HCT116 (cell line): ENCODE measurements around the gene EFL1.

Source experiments
- CEBPB ChIP-seq: IDR thresholded peaks from 2 replicates; pipeline ENCODE4 v1.6.1; 2012; ENCODE audit warnings: low read depth
- EZH2 ChIP-seq: fragments of 200-600 bp; sonication (generic); IDR thresholded peaks from 2 replicates; pipeline ENCODE4 v1.6.1; 2017; ENCODE audit warnings: antibody characterized with exemption, mixed run types
- FOSL1 ChIP-seq: IDR thresholded peaks from 2 replicates; pipeline ENCODE4 v1.6.1; 2012; ENCODE audit warnings: low read depth
- POLR2A ChIP-seq: IDR thresholded peaks from 2 replicates; pipeline ENCODE4 v1.7.0; 2011; ENCODE audit warnings: borderline replicate concordance; ENCODE audit not compliant: insufficient read depth, insufficient read length; ENCODE audit errors: extremely low read depth
- RAD21 ChIP-seq: IDR thresholded peaks from 2 replicates; pipeline ENCODE4 v1.6.1; 2012; ENCODE audit warnings: low read depth, mild to moderate bottlenecking
- SP1 ChIP-seq: IDR thresholded peaks from 2 replicates; pipeline ENCODE4 v1.6.1; 2012; ENCODE audit warnings: low read depth
- TF ChIP-seq, protein P1 (sequence below), 3 experiments: fragments of 200-600 bp in 1 of 3; sonication (generic) in 1 of 3; IDR thresholded peaks in 2 of 3; conservative IDR thresholded peaks in 1 of 3; 2 replicates each; pipeline ENCODE4 v1.5.1; 2012 to 2017; ENCODE audit warnings: low read depth in 2 of 3, low read length in 2 of 3, antibody characterized with exemption in 1 of 3, borderline replicate concordance in 1 of 3, control low read depth in 1 of 3, mild to moderate bottlenecking in 1 of 3, mixed read lengths in 1 of 3, mixed run types in 1 of 3, moderate library complexity in 1 of 3; ENCODE audit not compliant: insufficient read depth in 1 of 3
- TF ChIP-seq, protein P2 (sequence below): IDR thresholded peaks from 2 replicates; pipeline ENCODE4 v1.6.1; 2011; ENCODE audit warnings: mild to moderate bottlenecking, low read length, moderate library complexity; ENCODE audit not compliant: insufficient replicate concordance; ENCODE audit errors: extremely low read depth
- TF ChIP-seq, protein P3 (sequence below): IDR thresholded peaks from 2 replicates; pipeline ENCODE4 v1.6.1; 2012

GRCh38 chr15:82086243-82086995 lies 176.1 kb downstream of the EFL1 start:
- no peak for TF ChIP-seq CEBPB
- no peak for TF ChIP-seq POLR2A
- no peak for TF ChIP-seq RAD21
- no peak for TF ChIP-seq SP1
- TF ChIP-seq EZH2 = no peak
- TF ChIP-seq, protein P1, sequence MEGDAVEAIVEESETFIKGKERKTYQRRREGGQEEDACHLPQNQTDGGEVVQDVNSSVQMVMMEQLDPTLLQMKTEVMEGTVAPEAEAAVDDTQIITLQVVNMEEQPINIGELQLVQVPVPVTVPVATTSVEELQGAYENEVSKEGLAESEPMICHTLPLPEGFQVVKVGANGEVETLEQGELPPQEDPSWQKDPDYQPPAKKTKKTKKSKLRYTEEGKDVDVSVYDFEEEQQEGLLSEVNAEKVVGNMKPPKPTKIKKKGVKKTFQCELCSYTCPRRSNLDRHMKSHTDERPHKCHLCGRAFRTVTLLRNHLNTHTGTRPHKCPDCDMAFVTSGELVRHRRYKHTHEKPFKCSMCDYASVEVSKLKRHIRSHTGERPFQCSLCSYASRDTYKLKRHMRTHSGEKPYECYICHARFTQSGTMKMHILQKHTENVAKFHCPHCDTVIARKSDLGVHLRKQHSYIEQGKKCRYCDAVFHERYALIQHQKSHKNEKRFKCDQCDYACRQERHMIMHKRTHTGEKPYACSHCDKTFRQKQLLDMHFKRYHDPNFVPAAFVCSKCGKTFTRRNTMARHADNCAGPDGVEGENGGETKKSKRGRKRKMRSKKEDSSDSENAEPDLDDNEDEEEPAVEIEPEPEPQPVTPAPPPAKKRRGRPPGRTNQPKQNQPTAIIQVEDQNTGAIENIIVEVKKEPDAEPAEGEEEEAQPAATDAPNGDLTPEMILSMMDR (IDR thresholded peaks at IDR 0.05 in 2 of 3, conservative IDR thresholded peaks at IDR 0.05 in 1 of 3; ENCODE audit: borderline replicate concordance in 1 of 3, insufficient read depth in 1 of 3, low read depth in 2 of 3, low read length in 2 of 3) = no peak
- TF ChIP-seq, protein P2, sequence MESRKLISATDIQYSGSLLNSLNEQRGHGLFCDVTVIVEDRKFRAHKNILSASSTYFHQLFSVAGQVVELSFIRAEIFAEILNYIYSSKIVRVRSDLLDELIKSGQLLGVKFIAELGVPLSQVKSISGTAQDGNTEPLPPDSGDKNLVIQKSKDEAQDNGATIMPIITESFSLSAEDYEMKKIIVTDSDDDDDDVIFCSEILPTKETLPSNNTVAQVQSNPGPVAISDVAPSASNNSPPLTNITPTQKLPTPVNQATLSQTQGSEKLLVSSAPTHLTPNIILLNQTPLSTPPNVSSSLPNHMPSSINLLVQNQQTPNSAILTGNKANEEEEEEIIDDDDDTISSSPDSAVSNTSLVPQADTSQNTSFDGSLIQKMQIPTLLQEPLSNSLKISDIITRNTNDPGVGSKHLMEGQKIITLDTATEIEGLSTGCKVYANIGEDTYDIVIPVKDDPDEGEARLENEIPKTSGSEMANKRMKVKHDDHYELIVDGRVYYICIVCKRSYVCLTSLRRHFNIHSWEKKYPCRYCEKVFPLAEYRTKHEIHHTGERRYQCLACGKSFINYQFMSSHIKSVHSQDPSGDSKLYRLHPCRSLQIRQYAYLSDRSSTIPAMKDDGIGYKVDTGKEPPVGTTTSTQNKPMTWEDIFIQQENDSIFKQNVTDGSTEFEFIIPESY = no peak
- TF ChIP-seq, protein P3, sequence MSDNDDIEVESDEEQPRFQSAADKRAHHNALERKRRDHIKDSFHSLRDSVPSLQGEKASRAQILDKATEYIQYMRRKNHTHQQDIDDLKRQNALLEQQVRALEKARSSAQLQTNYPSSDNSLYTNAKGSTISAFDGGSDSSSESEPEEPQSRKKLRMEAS = no peak
- no peak for TF ChIP-seq FOSL1
